Activated CD4-positive, alpha-beta T cell treated with anti-CD3 and anti-CD28 coated beads, Interleukin-2, amount 50 U/mL, for 1 hour (primary cell): ENCODE measurements around the gene KCNC1.

ENCODE experiments used
- DNase-seq: peaks from one replicate; pipeline ENCODE4 v3.0.0-alpha.2; 2020

Gene KCNC1

GRCh38 chr11:17798253-17798652, 63.7 kb downstream of the KCNC1 start:
- DNase-seq = no peak

GRCh38 chr11:17798716-17799115, 64.1 kb downstream of the KCNC1 start:
- DNase-seq = no peak

GRCh38 chr11:17799147-17799546, 64.6 kb downstream of the KCNC1 start:
- DNase-seq = no peak

GRCh38 chr11:17801166-17801565, 66.6 kb downstream of the KCNC1 start:
- DNase-seq = no peak

- DNase-seq = no peak
These were observed 67.9 kb downstream of the KCNC1 start for GRCh38 chr11:17802491-17802890.

- DNase-seq = no peak
These were observed 69.3 kb downstream of the KCNC1 start for GRCh38 chr11:17803754-17804334.

- no peak for DNase-seq
These were observed 70.5 kb downstream of the KCNC1 start for GRCh38 chr11:17805043-17805442.

GRCh38 chr11:17805873-17806272, 71.3 kb downstream of the KCNC1 start:
- no peak for DNase-seq

- no peak for DNase-seq
These were observed 72.5 kb downstream of the KCNC1 start for GRCh38 chr11:17807034-17807433.

GRCh38 chr11:17810041-17810440, 75.5 kb downstream of the KCNC1 start:
- DNase-seq = no peak

GRCh38 chr11:17810746-17811145, 76.2 kb downstream of the KCNC1 start:
- no peak for DNase-seq

- DNase-seq = no peak
These were observed 76.8 kb downstream of the KCNC1 start for GRCh38 chr11:17811352-17811751.

GRCh38 chr11:17812091-17812864, 77.7 kb downstream of the KCNC1 start:
- DNase-seq = no peak

GRCh38 chr11:17812865-17813187, 78.2 kb downstream of the KCNC1 start:
- no peak for DNase-seq

- no peak for DNase-seq
These were observed 78.9 kb downstream of the KCNC1 start for GRCh38 chr11:17813391-17814059.

- no peak for DNase-seq
These were observed 80.0 kb downstream of the KCNC1 start for GRCh38 chr11:17814546-17814945.

GRCh38 chr11:17816232-17816931, 81.8 kb downstream of the KCNC1 start:
- no peak for DNase-seq

- DNase-seq = no peak
These were observed 87.2 kb downstream of the KCNC1 start for GRCh38 chr11:17821648-17822400.

- no peak for DNase-seq
These were observed 87.8 kb downstream of the KCNC1 start for GRCh38 chr11:17822401-17822781.

GRCh38 chr11:17827006-17827405, 92.4 kb downstream of the KCNC1 start:
- no peak for DNase-seq

- no peak for DNase-seq
These were observed 93.8 kb downstream of the KCNC1 start for GRCh38 chr11:17828311-17828751.

- no peak for DNase-seq
These were observed 96.6 kb downstream of the KCNC1 start for GRCh38 chr11:17831228-17831627.

GRCh38 chr11:17831883-17832282, 97.3 kb downstream of the KCNC1 start:
- no peak for DNase-seq
